ENCODE measurements around the gene DCTPP1. TPM values are rescaled to one million over a fixed set of nuclear protein-coding genes. Genes with fewer than 3 reads are reported as not detected.

The DCTPP1 gene
- total RNA-seq, 1 experiment from 2014 or later = 111 TPM

DNA sequence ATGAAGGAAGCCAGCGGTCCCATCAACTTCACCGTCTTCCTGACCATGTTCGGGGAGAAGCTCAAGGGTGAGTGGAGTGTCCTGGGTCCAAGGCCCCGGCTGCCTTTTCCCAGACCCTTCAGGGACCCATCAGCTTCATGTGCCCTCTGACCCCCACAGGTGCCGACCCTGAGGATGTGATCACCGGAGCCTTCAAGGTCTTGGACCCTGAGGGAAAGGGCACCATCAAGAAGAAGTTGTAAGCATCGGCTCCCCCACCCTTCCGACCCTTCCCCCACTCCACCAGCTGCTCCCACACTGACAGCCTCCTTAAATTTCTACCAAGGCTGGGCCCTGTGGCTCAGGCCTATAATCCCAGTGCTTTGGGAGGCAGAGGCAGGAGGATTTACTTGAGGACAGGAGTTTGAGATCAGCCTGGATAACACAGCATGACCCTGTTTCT, 53.3 kb downstream of the DCTPP1 start:
- no peak for TF ChIP-seq EZH2 (IDR thresholded peaks at IDR 0.05; ENCODE audit: borderline replicate concordance, low read depth, low read length, poor library complexity, severe bottlenecking)
- TF ChIP-seq, protein P1, sequence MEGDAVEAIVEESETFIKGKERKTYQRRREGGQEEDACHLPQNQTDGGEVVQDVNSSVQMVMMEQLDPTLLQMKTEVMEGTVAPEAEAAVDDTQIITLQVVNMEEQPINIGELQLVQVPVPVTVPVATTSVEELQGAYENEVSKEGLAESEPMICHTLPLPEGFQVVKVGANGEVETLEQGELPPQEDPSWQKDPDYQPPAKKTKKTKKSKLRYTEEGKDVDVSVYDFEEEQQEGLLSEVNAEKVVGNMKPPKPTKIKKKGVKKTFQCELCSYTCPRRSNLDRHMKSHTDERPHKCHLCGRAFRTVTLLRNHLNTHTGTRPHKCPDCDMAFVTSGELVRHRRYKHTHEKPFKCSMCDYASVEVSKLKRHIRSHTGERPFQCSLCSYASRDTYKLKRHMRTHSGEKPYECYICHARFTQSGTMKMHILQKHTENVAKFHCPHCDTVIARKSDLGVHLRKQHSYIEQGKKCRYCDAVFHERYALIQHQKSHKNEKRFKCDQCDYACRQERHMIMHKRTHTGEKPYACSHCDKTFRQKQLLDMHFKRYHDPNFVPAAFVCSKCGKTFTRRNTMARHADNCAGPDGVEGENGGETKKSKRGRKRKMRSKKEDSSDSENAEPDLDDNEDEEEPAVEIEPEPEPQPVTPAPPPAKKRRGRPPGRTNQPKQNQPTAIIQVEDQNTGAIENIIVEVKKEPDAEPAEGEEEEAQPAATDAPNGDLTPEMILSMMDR (conservative IDR thresholded peaks at IDR 0.05; ENCODE audit: low read depth, low read length) = no peak
- Histone ChIP-seq H3K27me3 (replicated peaks; ENCODE audit: insufficient read depth, low read depth, low read length, poor library complexity) (no peaks in the 10 kb centered on the region), H3K9me3 (ENCODE audit: low read depth, low read length, poor library complexity, severe bottlenecking) (no peaks in the 10 kb centered on the region), H3K4me1 (ENCODE audit: insufficient read depth, low read length, poor library complexity, severe bottlenecking) (peaks cover 11% of the 10 kb centered on the region), H3K27ac (ENCODE audit: low read depth, low read length, poor library complexity, severe bottlenecking) (peak overlapping the region; percentile 100), H3K4me3 (ENCODE audit: low read depth, low read length, poor library complexity, severe bottlenecking) (no peak overlapping the region), H3K36me3 (ENCODE audit: insufficient read depth, low read length, poor library complexity, severe bottlenecking) (no peaks in the 10 kb centered on the region)
- CTCF ChIA-PET = no interaction called here
- intact Hi-C loops (cut with micrococcal nuclease; ENCODE audit: unreplicated experiment) = no loop called here
- BruUV-seq (replicated peaks) = no TSS peak
- DNase-seq (ENCODE audit: low spot score) = no peak
- POLR2A ChIA-PET (ENCODE audit: low non-redundant PET) = no interaction called here

DNA sequence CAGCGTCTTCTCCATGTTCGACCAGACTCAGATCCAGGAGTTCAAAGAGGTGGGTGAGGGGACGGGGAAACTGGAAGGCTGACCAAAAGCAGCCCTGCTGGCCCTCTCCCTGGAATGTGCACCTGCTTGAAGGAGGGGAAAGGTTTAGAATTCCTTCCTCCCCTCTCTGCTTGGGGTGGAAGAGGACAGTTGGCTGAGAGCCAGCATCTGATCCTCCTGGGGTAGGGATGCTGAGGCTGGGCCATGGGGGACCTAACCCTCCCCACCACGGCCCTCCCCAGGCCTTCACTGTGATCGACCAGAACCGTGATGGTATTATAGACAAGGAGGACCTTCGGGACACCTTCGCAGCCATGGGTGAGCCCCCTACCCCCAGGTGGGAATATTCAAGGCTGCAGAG, 54.0 kb downstream of the DCTPP1 start:
- Histone ChIP-seq H3K4me1 (ENCODE audit: insufficient read depth, low read length, poor library complexity, severe bottlenecking) (peaks cover 14% of the 10 kb centered on the region), H3K27me3 (replicated peaks; ENCODE audit: insufficient read depth, low read depth, low read length, poor library complexity) (no peaks in the 10 kb centered on the region), H3K27ac (ENCODE audit: low read depth, low read length, poor library complexity, severe bottlenecking) (no peak overlapping the region), H3K9me3 (ENCODE audit: low read depth, low read length, poor library complexity, severe bottlenecking) (no peaks in the 10 kb centered on the region), H3K4me3 (ENCODE audit: low read depth, low read length, poor library complexity, severe bottlenecking) (no peak overlapping the region), H3K36me3 (ENCODE audit: insufficient read depth, low read length, poor library complexity, severe bottlenecking) (no peaks in the 10 kb centered on the region)
- intact Hi-C loops (cut with micrococcal nuclease; ENCODE audit: unreplicated experiment) = no loop called here
- ChIA-PET POLR2A (ENCODE audit: low non-redundant PET) (no interaction called here), CTCF (no interaction called here)
- TF ChIP-seq, protein P1 (conservative IDR thresholded peaks at IDR 0.05; ENCODE audit: low read depth, low read length) = no peak
- no peak for TF ChIP-seq EZH2 (IDR thresholded peaks at IDR 0.05; ENCODE audit: borderline replicate concordance, low read depth, low read length, poor library complexity, severe bottlenecking)
- DNase-seq (ENCODE audit: low spot score) = no peak
- BruUV-seq (replicated peaks) = no TSS peak

DNA sequence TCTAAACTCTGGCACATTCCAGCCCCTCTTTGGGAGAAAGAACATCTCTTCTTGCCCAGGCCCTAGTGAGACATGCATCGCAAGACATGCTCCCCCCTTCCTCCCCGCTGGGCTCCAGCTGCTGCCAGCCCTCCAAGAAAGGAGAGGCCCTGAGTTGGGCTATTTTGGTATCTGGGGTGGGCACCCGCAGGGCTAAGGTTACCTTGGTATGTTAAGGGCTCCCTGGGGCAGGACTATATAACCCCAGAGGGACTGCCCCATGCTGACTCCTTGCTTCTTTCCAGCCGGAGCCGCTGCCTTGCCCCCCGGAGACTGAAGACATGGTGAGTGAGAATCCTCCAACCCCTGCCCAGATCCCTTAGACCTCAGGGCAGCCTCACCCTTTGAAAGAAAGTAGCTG, 55.3 kb downstream of the DCTPP1 start, which contains the start of gene MYL11:
TSS of gene MYL11 (plus strand) at position 265 of the 400 bp plus-strand sequence. CDS start at position 321, 56 bp downstream.
- Histone ChIP-seq H3K4me1 (ENCODE audit: insufficient read depth, low read length, poor library complexity, severe bottlenecking) (peaks cover 14% of the 10 kb centered on the region), H3K36me3 (ENCODE audit: insufficient read depth, low read length, poor library complexity, severe bottlenecking) (no peaks in the 10 kb centered on the region), H3K9me3 (ENCODE audit: low read depth, low read length, poor library complexity, severe bottlenecking) (no peaks in the 10 kb centered on the region), H3K27ac (ENCODE audit: low read depth, low read length, poor library complexity, severe bottlenecking) (no peak within 1 kb of the TSS), H3K27me3 (replicated peaks; ENCODE audit: insufficient read depth, low read depth, low read length, poor library complexity) (no peaks in the 10 kb centered on the region), H3K4me3 (ENCODE audit: low read depth, low read length, poor library complexity, severe bottlenecking) (no peak within 1 kb of the TSS)
- CTCF ChIA-PET = no interaction called here
- no TSS peak for BruUV-seq (replicated peaks)
- DNase-seq (ENCODE audit: low spot score) = no peak
- no peak for TF ChIP-seq EZH2 (IDR thresholded peaks at IDR 0.05; ENCODE audit: borderline replicate concordance, low read depth, low read length, poor library complexity, severe bottlenecking)
- TF ChIP-seq, protein P1 (conservative IDR thresholded peaks at IDR 0.05; ENCODE audit: low read depth, low read length) = no peak
- POLR2A ChIA-PET (ENCODE audit: low non-redundant PET) = no interaction called here
- intact Hi-C loops (cut with micrococcal nuclease; ENCODE audit: unreplicated experiment) = loop anchor here (5.0 kb wide), 1 partner anchor 33 kb away; the partner anchor contains the start of gene ZNF771

Other genes starting within 250 kb of the DCTPP1 start
- gene CORO1A, start 246.4 kb downstream of the DCTPP1 start, total RNA-seq (2021) = 4.6 and 7.0 TPM in 2 replicates
- gene BOLA2B, start 236.4 kb downstream of the DCTPP1 start, total RNA-seq (2021) = 180 and 225 TPM in 2 replicates
- gene SLX1A, start 236.2 kb downstream of the DCTPP1 start, total RNA-seq (2021) = 15.5 and 20.0 TPM in 2 replicates
- 14.1 and 21.2 TPM in 2 replicates for gene SULT1A3, start 230.8 kb downstream of the DCTPP1 start, total RNA-seq (2021)
- 9.3 and 14.2 TPM in 2 replicates for gene NPIPB13, start 181.6 kb downstream of the DCTPP1 start, total RNA-seq (2021)
- 67.6 and 72.5 TPM in 2 replicates for gene CD2BP2, start 74.7 kb downstream of the DCTPP1 start, total RNA-seq (2021)
- 59.3 and 66.0 TPM in 2 replicates for gene TBC1D10B, start 59.5 kb downstream of the DCTPP1 start, total RNA-seq (2021)
- gene MYL11, start 55.2 kb downstream of the DCTPP1 start, total RNA-seq (2021) = not detected in 2 replicates
- 0.86 and 1.3 TPM in 2 replicates for gene SEPTIN1, start 47.5 kb downstream of the DCTPP1 start, total RNA-seq (2021)
- 21.6 and 22.0 TPM in 2 replicates for gene ZNF48, start 34.6 kb downstream of the DCTPP1 start, total RNA-seq (2021)
- 21.9 and 22.2 TPM in 2 replicates for gene ZNF771, start 22.4 kb downstream of the DCTPP1 start, total RNA-seq (2021)
- 54.2 and 55.2 TPM in 2 replicates for gene SEPHS2, start 15.8 kb upstream of the DCTPP1 start, total RNA-seq (2021)
- gene ITGAL, start 42.7 kb upstream of the DCTPP1 start, total RNA-seq (2021) = not detected in 2 replicates
- 32.7 and 39.5 TPM in 2 replicates for gene ZNF768, start 96.5 kb upstream of the DCTPP1 start, total RNA-seq (2021)
- gene ZNF747, start 104.8 kb upstream of the DCTPP1 start, total RNA-seq (2021) = 10.6 and 12.7 TPM in 2 replicates
- 15.2 and 17.7 TPM in 2 replicates for gene ZNF764, start 128.3 kb upstream of the DCTPP1 start, total RNA-seq (2021)
- gene ZNF688, start 141.7 kb upstream of the DCTPP1 start, total RNA-seq (2021) = 8.5 and 9.1 TPM in 2 replicates
- gene ZNF785, start 155.7 kb upstream of the DCTPP1 start, total RNA-seq (2021) = 21.4 and 23.2 TPM in 2 replicates
- 18.1 and 21.1 TPM in 2 replicates for gene ZNF689, start 180.4 kb upstream of the DCTPP1 start, total RNA-seq (2021)
- 35.7 and 44.6 TPM in 2 replicates for gene PRR14, start 220.9 kb upstream of the DCTPP1 start, total RNA-seq (2021)
- gene FBRS, start 228.4 kb upstream of the DCTPP1 start, total RNA-seq (2021) = 71.2 and 79.9 TPM in 2 replicates